Central memory CD4-positive, alpha-beta T cell (primary cell): ENCODE data around the gene POLRMT.
"Not testable (repeated sequence)": the region's sequence is repeated elsewhere in the genome, so short reads cannot be mapped to it uniquely, and the experiment has no call there.

Source experiments
- DNase-seq: peaks from one replicate; pipeline ENCODE4 v3.0.0; 2022
- total RNA-seq, 3 experiments: gene quantifications; one replicate each; lab custom pipeline; 2026; lab: John Stamatoyannopoulos, UW

Gene POLRMT
- total RNA-seq, result 79.2 to 96.2 (median 81.6) reads per million in 3 experiments

- peak; percentile 97 for DNase-seq
Measured at GRCh38 chr19:633068-633785, at the start of gene POLRMT. Gene POLRMT, minus strand, starts transcription at chr19:633537. Its CDS starts 25 bp downstream, at chr19:633512.

GRCh38 chr19:682678-683320, 49.5 kb upstream of the POLRMT start:
- no peak for DNase-seq

GRCh38 chr19:681029-682019, 48.0 kb upstream of the POLRMT start:
- DNase-seq, result peak; percentile 40

GRCh38 chr19:680287-681028, 47.1 kb upstream of the POLRMT start:
- peak; percentile 97 for DNase-seq

- no peak for DNase-seq
Measured at GRCh38 chr19:679418-680286, 46.3 kb upstream of the POLRMT start.

GRCh38 chr19:678791-679388, 45.6 kb upstream of the POLRMT start:
- DNase-seq, result no peak

- DNase-seq, result no peak
Measured at GRCh38 chr19:677601-678436, 44.5 kb upstream of the POLRMT start.

- no peak for DNase-seq
Measured at GRCh38 chr19:677201-677600, 43.9 kb upstream of the POLRMT start.

- no peak for DNase-seq
Measured at GRCh38 chr19:676339-677105, 43.2 kb upstream of the POLRMT start, which contains the start of gene FSTL3. Gene FSTL3, plus strand, starts transcription at chr19:676392. Its CDS starts 32 bp downstream, at chr19:676424.

GRCh38 chr19:676007-676338, 42.6 kb upstream of the POLRMT start:
- DNase-seq, result no peak

GRCh38 chr19:674282-675151, 41.2 kb upstream of the POLRMT start:
- no peak for DNase-seq

GRCh38 chr19:670609-671075, 37.3 kb upstream of the POLRMT start:
- DNase-seq, result no peak

GRCh38 chr19:668675-669434, 35.5 kb upstream of the POLRMT start:
- DNase-seq, result not testable (repeated sequence)

GRCh38 chr19:666985-667573, 33.7 kb upstream of the POLRMT start:
- DNase-seq, result not testable (repeated sequence)

GRCh38 chr19:664913-665443, 31.6 kb upstream of the POLRMT start:
- peak; percentile 76 for DNase-seq

GRCh38 chr19:663682-664117, 30.4 kb upstream of the POLRMT start:
- no peak for DNase-seq
